ENCODE measurements around the gene CHSY1.

Gene CHSY1

DNA sequence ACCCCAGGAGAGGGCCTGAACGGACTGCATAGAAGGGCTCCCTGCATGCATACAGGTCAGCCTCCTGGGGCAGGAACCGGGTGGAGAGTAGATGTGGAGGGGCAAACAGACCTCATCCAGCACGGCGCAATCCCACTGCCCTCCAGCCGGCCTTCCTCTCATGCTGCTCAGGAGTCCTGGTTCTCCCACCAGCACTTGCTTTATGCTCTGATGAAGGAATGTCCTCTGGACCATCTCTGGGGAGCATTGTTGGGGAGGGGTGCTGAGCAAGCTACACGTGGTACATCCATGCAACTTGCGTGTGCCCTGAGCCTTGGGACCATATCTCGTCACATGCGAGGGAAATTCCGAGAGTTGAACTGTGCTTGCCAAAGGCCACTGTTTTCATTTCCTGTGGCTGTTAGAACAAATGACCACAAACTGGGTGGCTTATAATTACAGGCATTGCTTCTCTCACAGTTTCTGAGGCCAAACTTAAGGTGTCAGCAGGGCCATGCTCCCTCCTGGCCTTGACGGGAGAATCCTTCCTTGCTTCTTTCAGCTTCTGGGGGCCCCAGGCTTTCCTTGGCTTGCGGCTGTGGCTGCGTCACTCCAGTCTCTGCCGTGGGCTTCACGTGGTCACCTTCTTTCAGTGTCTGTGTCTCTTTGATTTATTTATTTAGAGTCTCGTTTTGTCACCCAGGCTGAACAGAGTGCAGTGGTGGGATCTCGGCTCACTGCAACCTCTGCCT, 13.2 kb upstream of the CHSY1 start:
- no peak for TF ChIP-seq EZH2phosphoT487 (IDR thresholded peaks at IDR 0.05; ENCODE audit: borderline replicate concordance)
- TF ChIP-seq, protein P1, sequence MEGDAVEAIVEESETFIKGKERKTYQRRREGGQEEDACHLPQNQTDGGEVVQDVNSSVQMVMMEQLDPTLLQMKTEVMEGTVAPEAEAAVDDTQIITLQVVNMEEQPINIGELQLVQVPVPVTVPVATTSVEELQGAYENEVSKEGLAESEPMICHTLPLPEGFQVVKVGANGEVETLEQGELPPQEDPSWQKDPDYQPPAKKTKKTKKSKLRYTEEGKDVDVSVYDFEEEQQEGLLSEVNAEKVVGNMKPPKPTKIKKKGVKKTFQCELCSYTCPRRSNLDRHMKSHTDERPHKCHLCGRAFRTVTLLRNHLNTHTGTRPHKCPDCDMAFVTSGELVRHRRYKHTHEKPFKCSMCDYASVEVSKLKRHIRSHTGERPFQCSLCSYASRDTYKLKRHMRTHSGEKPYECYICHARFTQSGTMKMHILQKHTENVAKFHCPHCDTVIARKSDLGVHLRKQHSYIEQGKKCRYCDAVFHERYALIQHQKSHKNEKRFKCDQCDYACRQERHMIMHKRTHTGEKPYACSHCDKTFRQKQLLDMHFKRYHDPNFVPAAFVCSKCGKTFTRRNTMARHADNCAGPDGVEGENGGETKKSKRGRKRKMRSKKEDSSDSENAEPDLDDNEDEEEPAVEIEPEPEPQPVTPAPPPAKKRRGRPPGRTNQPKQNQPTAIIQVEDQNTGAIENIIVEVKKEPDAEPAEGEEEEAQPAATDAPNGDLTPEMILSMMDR (conservative IDR thresholded peaks at IDR 0.05; ENCODE audit: low read length), result no peak
- H3K9ac ChIP-seq (ENCODE audit: low read depth, low read length, poor library complexity, severe bottlenecking), result no peak overlapping the region
- H3K27me3 ChIP-seq (ENCODE audit: insufficient read depth, low read length, poor library complexity, severe bottlenecking), result no peaks in the 10 kb centered on the region
- no peaks in the 10 kb centered on the region for H3K9me3 ChIP-seq (ENCODE audit: insufficient read depth, low read depth, low read length)
- H3K4me3 ChIP-seq (ENCODE audit: low read length, poor library complexity, severe bottlenecking), result no peak overlapping the region
- H3K4me1 ChIP-seq (ENCODE audit: insufficient read depth, low read length, poor library complexity, severe bottlenecking), result peaks cover 10% of the 10 kb centered on the region
- no peaks in the 10 kb centered on the region for H3K36me3 ChIP-seq (ENCODE audit: insufficient read depth, low read length)
- H2AFZ ChIP-seq (ENCODE audit: low read length), result no peak overlapping the region
- H4K20me1 ChIP-seq (ENCODE audit: insufficient read depth, low read length, poor library complexity, severe bottlenecking), result no peaks in the 10 kb centered on the region
- no peaks in the 10 kb centered on the region for H3K79me2 ChIP-seq (ENCODE audit: insufficient read depth, low read length)
- H3K4me2 ChIP-seq (ENCODE audit: low read depth, low read length, poor library complexity, severe bottlenecking), result no peak overlapping the region
- no peaks in the 10 kb centered on the region for H3K9me2 ChIP-seq (replicated peaks; ENCODE audit: low read depth, low read length)
- no peaks in the 10 kb centered on the region for H3F3A ChIP-seq (ENCODE audit: low read depth)

DNA sequence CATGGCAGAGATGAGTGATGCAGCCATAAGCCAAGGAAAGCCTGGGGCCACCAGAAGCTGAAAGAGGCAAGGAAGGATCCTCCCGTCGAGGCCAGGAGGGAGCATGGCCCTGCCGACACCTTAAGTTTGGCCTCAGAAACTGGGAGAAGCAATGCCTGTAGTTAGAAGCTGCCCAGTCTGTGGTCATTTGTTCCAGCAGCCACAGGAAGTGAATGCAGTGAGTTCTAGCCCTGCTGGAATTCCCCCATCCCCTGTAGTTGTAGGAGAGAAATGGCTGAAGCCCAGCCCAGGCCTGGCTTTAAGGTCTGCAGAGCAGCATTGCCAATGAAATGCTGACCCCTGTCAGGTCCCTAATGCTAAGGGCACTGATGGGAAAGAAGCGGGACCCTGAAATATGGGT, 12.2 kb upstream of the CHSY1 start:
- no peaks in the 10 kb centered on the region for H3K9me3 ChIP-seq (ENCODE audit: insufficient read depth, low read depth, low read length)

DNA sequence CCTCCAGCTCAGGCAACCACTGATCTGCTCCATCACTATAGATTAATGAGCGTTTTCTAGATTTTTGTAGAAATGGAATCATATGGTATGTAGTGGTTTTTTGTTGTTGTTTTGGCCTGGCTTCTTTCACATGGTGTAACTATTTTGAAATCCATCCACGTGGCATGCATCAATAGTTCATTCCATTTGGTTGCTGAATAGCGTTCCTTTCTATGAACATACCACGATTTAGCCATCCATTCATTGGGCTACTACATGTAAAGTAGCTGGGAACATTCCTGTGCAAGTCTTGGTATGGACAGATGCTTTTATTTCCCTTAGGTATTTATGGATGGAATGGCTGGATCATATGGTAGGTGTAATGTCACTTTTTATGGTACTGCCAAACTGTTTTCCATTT, 10.7 kb upstream of the CHSY1 start:
- Histone ChIP-seq H4K20me1 (ENCODE audit: insufficient read depth, low read length, poor library complexity, severe bottlenecking) (no peaks in the 10 kb centered on the region), H3K9ac (ENCODE audit: low read depth, low read length, poor library complexity, severe bottlenecking) (no peak overlapping the region), H3K36me3 (ENCODE audit: insufficient read depth, low read length) (no peaks in the 10 kb centered on the region), H3K79me2 (ENCODE audit: insufficient read depth, low read length) (no peaks in the 10 kb centered on the region), H3F3A (ENCODE audit: low read depth) (no peaks in the 10 kb centered on the region), H2AFZ (ENCODE audit: low read length) (no peak overlapping the region), H3K27me3 (ENCODE audit: insufficient read depth, low read length, poor library complexity, severe bottlenecking) (no peaks in the 10 kb centered on the region), H3K4me1 (ENCODE audit: insufficient read depth, low read length, poor library complexity, severe bottlenecking) (peaks cover 10% of the 10 kb centered on the region), H3K9me2 (replicated peaks; ENCODE audit: low read depth, low read length) (no peaks in the 10 kb centered on the region), H3K4me2 (ENCODE audit: low read depth, low read length, poor library complexity, severe bottlenecking) (no peak overlapping the region), H3K9me3 (ENCODE audit: insufficient read depth, low read depth, low read length) (no peaks in the 10 kb centered on the region), H3K4me3 (ENCODE audit: low read length, poor library complexity, severe bottlenecking) (no peak overlapping the region)
- TF ChIP-seq EZH2phosphoT487 (IDR thresholded peaks at IDR 0.05; ENCODE audit: borderline replicate concordance), result no peak
- TF ChIP-seq, protein P1 (conservative IDR thresholded peaks at IDR 0.05; ENCODE audit: low read length), result no peak

More for the DNA sequence above, 12.2 kb upstream of the CHSY1 start:
- no peak overlapping the region for H2AFZ ChIP-seq (ENCODE audit: low read length)
- H3K9me2 ChIP-seq (replicated peaks; ENCODE audit: low read depth, low read length), result no peaks in the 10 kb centered on the region
- no peaks in the 10 kb centered on the region for H4K20me1 ChIP-seq (ENCODE audit: insufficient read depth, low read length, poor library complexity, severe bottlenecking)
- H3K79me2 ChIP-seq (ENCODE audit: insufficient read depth, low read length), result no peaks in the 10 kb centered on the region
- TF ChIP-seq EZH2phosphoT487 (IDR thresholded peaks at IDR 0.05; ENCODE audit: borderline replicate concordance), result no peak
- TF ChIP-seq, protein P1 (conservative IDR thresholded peaks at IDR 0.05; ENCODE audit: low read length), result no peak
- H3K4me2 ChIP-seq (ENCODE audit: low read depth, low read length, poor library complexity, severe bottlenecking), result peak overlapping the region; percentile 1
- no peak overlapping the region for H3K9ac ChIP-seq (ENCODE audit: low read depth, low read length, poor library complexity, severe bottlenecking)
- H3K36me3 ChIP-seq (ENCODE audit: insufficient read depth, low read length), result no peaks in the 10 kb centered on the region
- H3F3A ChIP-seq (ENCODE audit: low read depth), result no peaks in the 10 kb centered on the region
- H3K27me3 ChIP-seq (ENCODE audit: insufficient read depth, low read length, poor library complexity, severe bottlenecking), result no peaks in the 10 kb centered on the region
- H3K4me3 ChIP-seq (ENCODE audit: low read length, poor library complexity, severe bottlenecking), result no peak overlapping the region
- H3K4me1 ChIP-seq (ENCODE audit: insufficient read depth, low read length, poor library complexity, severe bottlenecking), result peaks cover 10% of the 10 kb centered on the region
